ENCODE results near the gene CERT1.

DNA sequence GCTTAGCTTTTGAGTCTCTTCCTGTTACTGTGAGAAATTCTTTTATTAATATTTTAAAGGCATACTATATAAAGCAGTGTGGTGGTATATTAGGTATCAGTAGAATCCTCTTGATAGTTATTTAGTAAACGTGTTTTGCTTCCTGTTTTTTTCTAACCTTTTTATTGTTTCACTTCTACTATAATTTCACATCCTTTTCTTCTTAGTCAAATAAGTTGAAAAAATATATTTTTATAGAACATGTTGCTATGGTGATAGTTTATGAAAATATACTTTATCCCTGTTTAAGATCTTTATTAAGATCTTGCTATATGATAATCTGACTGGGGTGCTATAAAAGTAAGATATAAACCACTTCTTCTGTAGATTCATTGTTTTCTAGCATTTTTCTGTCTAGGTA is 2.4 kb upstream of the CERT1 start:
- TF ChIP-seq, protein P1, sequence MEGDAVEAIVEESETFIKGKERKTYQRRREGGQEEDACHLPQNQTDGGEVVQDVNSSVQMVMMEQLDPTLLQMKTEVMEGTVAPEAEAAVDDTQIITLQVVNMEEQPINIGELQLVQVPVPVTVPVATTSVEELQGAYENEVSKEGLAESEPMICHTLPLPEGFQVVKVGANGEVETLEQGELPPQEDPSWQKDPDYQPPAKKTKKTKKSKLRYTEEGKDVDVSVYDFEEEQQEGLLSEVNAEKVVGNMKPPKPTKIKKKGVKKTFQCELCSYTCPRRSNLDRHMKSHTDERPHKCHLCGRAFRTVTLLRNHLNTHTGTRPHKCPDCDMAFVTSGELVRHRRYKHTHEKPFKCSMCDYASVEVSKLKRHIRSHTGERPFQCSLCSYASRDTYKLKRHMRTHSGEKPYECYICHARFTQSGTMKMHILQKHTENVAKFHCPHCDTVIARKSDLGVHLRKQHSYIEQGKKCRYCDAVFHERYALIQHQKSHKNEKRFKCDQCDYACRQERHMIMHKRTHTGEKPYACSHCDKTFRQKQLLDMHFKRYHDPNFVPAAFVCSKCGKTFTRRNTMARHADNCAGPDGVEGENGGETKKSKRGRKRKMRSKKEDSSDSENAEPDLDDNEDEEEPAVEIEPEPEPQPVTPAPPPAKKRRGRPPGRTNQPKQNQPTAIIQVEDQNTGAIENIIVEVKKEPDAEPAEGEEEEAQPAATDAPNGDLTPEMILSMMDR (IDR thresholded peaks at IDR 0.05) = no peak
- TF ChIP-seq POLR2AphosphoS5 (IDR thresholded peaks at IDR 0.05; ENCODE audit: low read depth, low read length) = no peak
- TF ChIP-seq, protein P2, sequence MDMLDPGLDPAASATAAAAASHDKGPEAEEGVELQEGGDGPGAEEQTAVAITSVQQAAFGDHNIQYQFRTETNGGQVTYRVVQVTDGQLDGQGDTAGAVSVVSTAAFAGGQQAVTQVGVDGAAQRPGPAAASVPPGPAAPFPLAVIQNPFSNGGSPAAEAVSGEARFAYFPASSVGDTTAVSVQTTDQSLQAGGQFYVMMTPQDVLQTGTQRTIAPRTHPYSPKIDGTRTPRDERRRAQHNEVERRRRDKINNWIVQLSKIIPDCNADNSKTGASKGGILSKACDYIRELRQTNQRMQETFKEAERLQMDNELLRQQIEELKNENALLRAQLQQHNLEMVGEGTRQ (IDR thresholded peaks at IDR 0.05; ENCODE audit: borderline replicate concordance, low read depth, low read length) = no peak
- TF ChIP-seq, protein P3, sequence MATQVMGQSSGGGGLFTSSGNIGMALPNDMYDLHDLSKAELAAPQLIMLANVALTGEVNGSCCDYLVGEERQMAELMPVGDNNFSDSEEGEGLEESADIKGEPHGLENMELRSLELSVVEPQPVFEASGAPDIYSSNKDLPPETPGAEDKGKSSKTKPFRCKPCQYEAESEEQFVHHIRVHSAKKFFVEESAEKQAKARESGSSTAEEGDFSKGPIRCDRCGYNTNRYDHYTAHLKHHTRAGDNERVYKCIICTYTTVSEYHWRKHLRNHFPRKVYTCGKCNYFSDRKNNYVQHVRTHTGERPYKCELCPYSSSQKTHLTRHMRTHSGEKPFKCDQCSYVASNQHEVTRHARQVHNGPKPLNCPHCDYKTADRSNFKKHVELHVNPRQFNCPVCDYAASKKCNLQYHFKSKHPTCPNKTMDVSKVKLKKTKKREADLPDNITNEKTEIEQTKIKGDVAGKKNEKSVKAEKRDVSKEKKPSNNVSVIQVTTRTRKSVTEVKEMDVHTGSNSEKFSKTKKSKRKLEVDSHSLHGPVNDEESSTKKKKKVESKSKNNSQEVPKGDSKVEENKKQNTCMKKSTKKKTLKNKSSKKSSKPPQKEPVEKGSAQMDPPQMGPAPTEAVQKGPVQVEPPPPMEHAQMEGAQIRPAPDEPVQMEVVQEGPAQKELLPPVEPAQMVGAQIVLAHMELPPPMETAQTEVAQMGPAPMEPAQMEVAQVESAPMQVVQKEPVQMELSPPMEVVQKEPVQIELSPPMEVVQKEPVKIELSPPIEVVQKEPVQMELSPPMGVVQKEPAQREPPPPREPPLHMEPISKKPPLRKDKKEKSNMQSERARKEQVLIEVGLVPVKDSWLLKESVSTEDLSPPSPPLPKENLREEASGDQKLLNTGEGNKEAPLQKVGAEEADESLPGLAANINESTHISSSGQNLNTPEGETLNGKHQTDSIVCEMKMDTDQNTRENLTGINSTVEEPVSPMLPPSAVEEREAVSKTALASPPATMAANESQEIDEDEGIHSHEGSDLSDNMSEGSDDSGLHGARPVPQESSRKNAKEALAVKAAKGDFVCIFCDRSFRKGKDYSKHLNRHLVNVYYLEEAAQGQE (IDR thresholded peaks at IDR 0.05; ENCODE audit: low read depth, low read length) = no peak

Measured in SK-N-SH (cell line).